Cerebellar nuclear complex (tissue), 1 donor: Measurements from ENCODE around the gene CLEC10A.
"Not testable (repeated sequence)": the region's sequence is repeated elsewhere in the genome, so short reads cannot be mapped to it uniquely, and the experiment has no call there.

Experiments used
- DNase-seq, 2 experiments: peaks; one replicate each; lab custom pipeline; 2025; lab: John Stamatoyannopoulos, UW

CLEC10A gene

GRCh38 chr17:7079581-7080455 lies at the start of gene CLEC10A:
TSS of gene CLEC10A (minus strand) at chr17:7080251. CDS start at chr17:7078812, 1,439 bp downstream.
- no peak for DNase-seq

- no peak for DNase-seq
These were observed 49.3 kb upstream of the CLEC10A start for GRCh38 chr17:7129311-7129710.

GRCh38 chr17:7128160-7128559 lies 48.1 kb upstream of the CLEC10A start:
- no peak for DNase-seq

GRCh38 chr17:7127501-7127900 lies 47.5 kb upstream of the CLEC10A start:
- not testable (repeated sequence) for DNase-seq

GRCh38 chr17:7126386-7126785 lies 46.3 kb upstream of the CLEC10A start:
- not testable (repeated sequence) for DNase-seq

GRCh38 chr17:7124923-7125322 lies 44.9 kb upstream of the CLEC10A start:
- DNase-seq, result no peak

- no peak for DNase-seq
These were observed 43.8 kb upstream of the CLEC10A start for GRCh38 chr17:7123844-7124243.

GRCh38 chr17:7122381-7122780 lies 42.3 kb upstream of the CLEC10A start:
- no peak for DNase-seq

- not testable (repeated sequence) for DNase-seq
These were observed 40.6 kb upstream of the CLEC10A start for GRCh38 chr17:7120635-7121034.

- DNase-seq, result no peak
These were observed 40.1 kb upstream of the CLEC10A start for GRCh38 chr17:7120123-7120522.

GRCh38 chr17:7119314-7119713 lies 39.3 kb upstream of the CLEC10A start:
- DNase-seq, result no peak

- DNase-seq, result no peak
These were observed 35.0 kb upstream of the CLEC10A start for GRCh38 chr17:7114875-7115614.

- DNase-seq, result no peak
These were observed 34.3 kb upstream of the CLEC10A start, which contains the start of gene ASGR2 for GRCh38 chr17:7114241-7114874. TSS of gene ASGR2 (minus strand) at chr17:7114822. CDS start at chr17:7114240, 582 bp downstream.

- DNase-seq, result no peak
These were observed 33.4 kb upstream of the CLEC10A start for GRCh38 chr17:7113273-7114071.

- DNase-seq, result no peak
These were observed 32.6 kb upstream of the CLEC10A start for GRCh38 chr17:7112510-7113108.

GRCh38 chr17:7111784-7112509 lies 31.9 kb upstream of the CLEC10A start:
- no peak for DNase-seq

GRCh38 chr17:7110617-7111306 lies 30.7 kb upstream of the CLEC10A start:
- DNase-seq, result no peak

GRCh38 chr17:7109461-7110322 lies 29.6 kb upstream of the CLEC10A start:
- no peak for DNase-seq

- no peak for DNase-seq
These were observed 28.9 kb upstream of the CLEC10A start for GRCh38 chr17:7108981-7109380.
